KOPT-K1 (cell line): ENCODE results near the gene MSRB3.

Experiments
- H3K27ac ChIP-seq: fragments of 200-600 bp; sonication (generic); 2 replicates; pipeline ENCODE4 v1.5.1; 2016; ENCODE audit warnings: antibody characterized with exemption, mild to moderate bottlenecking, low read depth, low read length; ENCODE audit not compliant: poor library complexity, severe bottlenecking
- H3K36me3 ChIP-seq: fragments of 200-600 bp; sonication (generic); 2 replicates; pipeline ENCODE4 v1.5.1; 2017; ENCODE audit warnings: antibody characterized with exemption, mild to moderate bottlenecking, low read length, moderate library complexity; ENCODE audit not compliant: insufficient read depth
- H3K9me3 ChIP-seq: fragments of 200-600 bp; sonication (generic); 2 replicates; pipeline ENCODE4 v1.5.1; 2017; ENCODE audit warnings: antibody characterized with exemption, low read length, mild to moderate bottlenecking; ENCODE audit not compliant: insufficient read depth, poor library complexity, severe bottlenecking

The MSRB3 gene

DNA sequence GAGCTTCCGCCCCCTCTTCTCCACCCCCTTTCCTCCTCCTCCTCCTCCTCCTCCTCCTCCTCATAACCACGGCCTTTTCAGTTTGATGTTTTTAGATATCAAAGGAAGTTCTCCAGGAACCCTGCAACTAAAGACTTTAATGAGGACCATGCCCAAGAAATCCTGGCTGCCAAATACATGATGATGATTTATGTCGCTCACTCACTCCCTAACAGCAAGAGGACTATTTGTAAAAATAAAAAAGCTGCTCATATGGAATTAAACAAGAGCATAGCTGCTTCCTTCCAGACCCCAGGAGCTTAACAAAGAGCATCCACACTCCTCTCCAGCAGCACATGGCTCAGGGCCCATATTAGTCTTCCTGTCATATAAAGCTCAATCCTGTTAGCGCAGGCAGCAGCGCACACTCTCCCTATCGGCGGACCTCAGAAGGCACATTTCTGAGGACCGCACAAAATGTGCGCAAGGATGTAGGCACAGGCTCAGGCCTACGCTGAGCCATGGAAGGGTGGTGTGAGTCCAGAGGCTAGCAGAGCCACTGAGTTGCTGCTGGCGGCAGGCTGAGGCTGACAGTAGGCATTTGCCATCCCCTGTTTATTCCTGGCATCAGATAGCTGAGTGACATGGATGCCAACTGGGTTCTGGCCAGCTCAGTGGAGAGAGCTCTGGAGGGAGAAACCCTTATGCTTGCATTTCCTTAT, 232.8 kb downstream of the MSRB3 start:
- no peaks in the 10 kb centered on the region for H3K9me3 ChIP-seq
- H3K36me3 ChIP-seq = no peaks in the 10 kb centered on the region
- H3K27ac ChIP-seq = no peak overlapping the region

DNA sequence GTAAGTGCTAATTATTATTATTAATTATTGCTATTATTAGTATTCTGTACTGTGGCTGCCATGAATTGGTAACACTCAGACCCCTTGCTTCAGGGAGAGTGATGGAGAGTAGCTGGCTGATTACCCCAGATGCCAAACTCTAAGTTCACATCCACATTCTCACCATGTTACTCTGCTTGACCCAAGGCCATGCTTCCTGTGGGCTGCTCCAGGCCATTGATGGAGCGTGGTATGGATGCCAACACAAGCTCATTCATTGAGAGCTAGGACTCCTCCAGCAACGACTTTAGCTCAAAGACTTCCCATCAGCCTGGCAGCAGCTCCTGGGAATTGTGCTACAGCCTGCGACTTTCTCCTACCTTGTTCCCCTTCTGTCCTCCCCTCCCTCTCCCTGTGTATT, 233.4 kb downstream of the MSRB3 start:
- H3K27ac ChIP-seq = no peak overlapping the region
- H3K9me3 ChIP-seq = no peaks in the 10 kb centered on the region
- no peaks in the 10 kb centered on the region for H3K36me3 ChIP-seq
